Loucy (cell line): ENCODE measurements around the gene PALLD.

Source experiments
- CTCF ChIP-seq: fragments of 200-600 bp; sonication (generic); conservative IDR thresholded peaks from 2 replicates; pipeline ENCODE4 v1.5.1; 2014; ENCODE audit warnings: mild to moderate bottlenecking, antibody characterized with exemption, low read length
- EZH2phosphoT487 ChIP-seq: fragments of 200-600 bp; IDR thresholded peaks from 2 replicates; pipeline ENCODE4 v1.6.1; 2018; ENCODE audit warnings: antibody characterized with exemption, mild to moderate bottlenecking, moderate library complexity, borderline replicate concordance

GRCh38 chr4:168609369-168609768 lies 112.5 kb downstream of the PALLD start:
- TF ChIP-seq CTCF (no peak), EZH2phosphoT487 (no peak)
